ENCODE results near the gene TANGO6.
A peak's percentile ranks its signal among the peaks of the same experiment; 100 is the strongest.

GRCh38 chr16:69123910-69124309 is 280.6 kb downstream of the TANGO6 start:
- no peak for TF ChIP-seq EZH2phosphoT487 (IDR thresholded peaks at IDR 0.05; ENCODE audit: borderline replicate concordance, low read length)
- peak; percentile 69 for TF ChIP-seq CTCF (IDR thresholded peaks at IDR 0.05; ENCODE audit: low read depth, low read length, poor library complexity, severe bottlenecking)

All from DOHH2 (cell line).